Stimulated activated CD4-positive, alpha-beta T cell treated with anti-CD3 and anti-CD28 coated beads, TNF-alpha, amount 100 ng/mL, for 4 hours (primary cell): ENCODE results near the gene PLCB1.

Experiments
- DNase-seq, 3 experiments: peaks; one replicate each; pipeline ENCODE4 v3.0.0-alpha.2; 2020; ENCODE audit warnings: low read depth in 3 of 3

The PLCB1 gene

DNA sequence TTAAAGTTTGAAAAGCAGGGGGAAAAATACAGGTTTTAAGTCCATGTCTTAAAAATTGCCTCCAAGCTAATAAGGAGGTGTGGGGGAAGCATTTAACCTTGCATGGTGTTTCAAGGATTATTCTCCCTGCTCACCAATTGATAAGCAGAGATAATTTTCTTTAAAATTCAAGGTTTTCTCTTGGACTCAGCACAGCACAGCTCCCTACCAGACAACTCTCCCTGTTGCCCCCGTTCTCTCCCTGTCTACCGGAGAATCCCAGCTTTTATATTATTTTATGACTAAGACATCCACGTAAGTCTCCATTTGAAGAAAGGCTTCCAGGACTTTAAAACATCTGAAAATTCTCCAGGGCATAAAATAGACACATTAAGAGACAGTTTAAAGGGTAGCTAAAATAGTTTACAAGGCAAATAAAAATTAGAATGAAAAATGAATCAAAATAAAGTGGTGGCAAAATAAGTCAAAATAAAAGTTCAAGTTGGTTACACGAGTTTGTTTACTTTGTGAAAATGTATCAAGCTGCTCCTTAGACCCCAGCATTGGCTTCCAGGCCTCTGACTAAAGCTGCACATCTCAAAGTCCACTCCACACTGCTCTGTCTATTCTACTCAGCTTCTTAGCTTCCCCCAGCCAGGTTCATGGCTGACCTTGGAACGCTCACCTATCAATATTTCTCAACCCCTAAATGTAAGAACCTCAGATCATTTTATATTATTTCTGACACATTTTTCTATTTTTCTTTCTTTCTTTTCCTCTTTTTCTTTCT, 748.2 kb downstream of the PLCB1 start:
- DNase-seq = no peak

DNA sequence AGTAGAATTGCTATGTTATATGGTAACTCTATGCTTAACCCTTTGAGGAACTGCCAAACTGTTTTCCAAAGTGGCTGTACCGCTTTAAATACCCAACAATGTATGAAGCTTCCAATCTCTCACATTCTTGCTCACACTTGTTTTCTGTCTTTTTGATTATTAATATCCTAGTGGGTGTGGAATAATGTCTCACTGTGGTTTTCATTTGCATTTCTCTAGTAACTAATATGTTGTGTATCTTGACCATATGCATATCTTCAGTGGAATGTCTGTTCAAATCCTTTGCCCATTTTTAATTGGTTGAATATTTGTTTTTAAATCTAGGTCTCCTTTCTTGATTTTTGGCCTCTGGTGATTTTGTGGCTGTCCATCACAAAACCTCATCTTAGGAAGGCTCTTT, 759.0 kb downstream of the PLCB1 start:
- no peak for DNase-seq

DNA sequence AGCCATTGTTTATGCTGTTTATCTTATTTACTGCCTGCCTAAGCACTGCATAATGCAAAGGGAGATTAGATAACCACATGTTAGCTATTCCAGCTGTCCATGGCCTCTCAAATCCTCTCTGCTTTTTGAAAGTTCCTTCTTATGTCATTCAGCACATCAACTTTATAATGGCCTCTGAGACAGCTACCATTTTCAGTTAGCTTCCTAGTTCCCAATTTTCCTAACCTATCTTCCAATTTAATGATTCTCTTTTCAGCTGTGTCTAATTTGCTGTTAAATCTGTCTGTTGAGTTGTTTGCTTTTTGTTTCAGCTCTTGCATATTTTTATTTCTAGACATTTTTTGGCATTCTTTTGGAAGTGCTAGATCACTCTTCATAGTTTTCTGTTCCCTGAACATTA, 763.4 kb downstream of the PLCB1 start:
- DNase-seq = no peak

DNA sequence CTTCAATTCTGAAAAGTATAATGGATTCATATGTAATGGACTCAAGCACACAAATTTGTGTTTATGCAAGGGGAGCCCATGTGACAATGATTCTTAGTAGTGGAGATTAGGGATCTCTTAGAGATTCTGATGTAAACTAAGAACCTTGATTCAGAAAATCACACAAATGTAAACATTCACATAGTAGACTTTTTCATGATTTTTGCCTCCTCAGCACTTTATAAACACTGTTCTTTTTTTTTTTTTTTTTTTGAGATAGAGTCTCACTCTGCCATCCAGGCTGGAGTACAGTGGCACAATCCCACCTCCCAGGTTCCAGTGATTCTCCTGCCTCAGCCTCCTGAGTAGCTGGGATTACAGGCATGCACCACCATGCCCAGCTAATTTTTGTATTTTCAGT, 766.8 kb downstream of the PLCB1 start:
- DNase-seq = no peak

DNA sequence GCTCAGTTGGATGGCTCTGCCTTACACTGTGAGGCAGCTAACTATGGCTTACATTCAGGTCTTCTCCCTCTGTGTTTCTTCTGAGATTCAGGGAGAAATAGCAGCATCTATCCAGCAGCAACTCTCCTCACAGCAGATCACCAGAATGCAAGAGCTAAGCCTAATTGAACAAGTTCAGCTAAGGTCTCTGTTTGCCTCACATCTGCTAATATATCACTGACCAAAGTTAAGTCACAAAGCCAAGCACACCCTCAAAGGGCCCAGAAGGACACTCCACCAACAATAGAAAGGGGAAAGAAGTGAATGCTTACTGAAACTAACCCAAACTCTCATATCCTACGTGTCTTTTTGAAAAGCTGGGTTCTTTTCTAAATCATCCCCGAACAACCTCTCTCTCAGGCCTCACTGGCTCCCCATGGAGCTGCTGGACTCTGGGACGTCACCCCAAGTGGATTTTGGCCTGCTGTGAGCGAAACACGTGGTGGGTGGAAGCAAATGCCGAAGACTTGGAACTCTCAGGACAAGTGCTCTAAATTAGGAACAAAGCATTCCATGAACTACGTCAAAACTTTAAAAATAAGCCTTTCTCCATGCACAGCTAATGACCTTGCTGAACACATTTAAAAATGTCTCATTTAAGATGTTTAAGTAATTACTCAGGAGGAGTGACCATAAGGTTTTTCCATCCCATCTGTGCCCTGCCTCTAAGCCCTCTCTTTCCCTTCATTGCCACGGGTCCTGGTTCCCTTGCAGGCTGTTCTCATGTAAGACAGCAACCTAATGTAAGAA, 769.4 kb downstream of the PLCB1 start:
- DNase-seq = no peak

DNA sequence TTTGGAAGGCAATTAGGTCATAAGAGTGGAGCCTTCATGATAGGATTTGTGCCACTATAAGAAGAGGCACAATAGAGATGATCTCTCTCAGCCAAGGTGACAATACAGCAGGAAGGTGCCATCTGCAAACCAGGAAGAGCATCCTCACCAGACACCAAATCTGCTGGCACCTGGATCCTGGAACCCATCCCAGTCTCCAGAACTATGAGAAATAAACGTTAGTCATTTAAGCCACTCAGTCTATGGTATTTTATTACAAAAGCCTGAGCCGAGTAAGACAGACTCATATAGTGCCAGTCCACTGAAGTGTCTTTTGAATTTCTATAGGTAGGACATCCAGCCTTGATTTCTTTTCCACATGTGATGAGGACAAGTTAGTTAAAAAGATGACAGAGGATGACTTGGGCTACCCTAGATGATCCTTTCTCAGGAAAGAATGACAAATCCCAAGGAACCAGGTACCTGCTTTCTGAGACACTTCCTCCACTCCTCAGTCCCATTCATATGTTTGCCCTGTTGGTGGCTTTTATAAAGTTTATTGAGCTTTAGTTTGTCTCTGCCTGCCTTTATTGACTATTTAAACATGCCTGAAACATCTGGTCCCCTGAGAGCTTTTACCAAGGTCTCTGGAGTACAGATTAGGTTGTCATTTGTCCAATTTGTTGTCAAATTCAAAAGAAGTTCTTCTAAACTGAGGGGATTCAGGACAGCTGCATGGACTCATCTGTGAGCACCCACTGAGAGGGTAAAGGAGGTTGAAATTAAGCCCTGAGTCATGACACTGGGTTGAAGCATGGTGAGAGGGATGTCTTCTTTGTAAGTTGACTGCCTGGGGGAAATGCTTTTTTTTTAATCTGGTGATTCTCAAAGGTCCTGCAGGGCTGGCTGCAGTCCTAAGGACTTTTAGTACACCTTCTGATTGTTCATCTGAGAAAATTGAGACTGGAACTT, 771.9 kb downstream of the PLCB1 start:
- no peak for DNase-seq

DNA sequence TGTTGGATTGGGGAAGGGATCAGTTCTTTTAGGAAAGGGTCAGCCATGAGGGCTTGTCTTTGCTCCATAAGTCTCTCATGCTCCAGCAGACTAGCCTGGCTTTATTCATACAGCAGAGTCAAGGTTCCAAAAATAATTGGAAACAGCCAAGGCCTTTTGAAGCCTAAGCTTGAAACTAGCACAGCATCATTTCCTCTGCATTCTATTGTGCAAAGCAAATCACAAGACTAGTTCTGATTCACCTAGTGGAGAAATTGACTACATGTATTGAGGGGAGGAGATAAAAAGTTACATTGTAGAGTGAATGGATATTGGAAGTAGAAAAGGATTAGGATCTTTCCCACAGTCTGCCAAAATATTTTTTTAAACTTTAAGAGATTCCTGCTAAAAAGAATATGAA, 777.5 kb downstream of the PLCB1 start:
- DNase-seq = no peak

DNA sequence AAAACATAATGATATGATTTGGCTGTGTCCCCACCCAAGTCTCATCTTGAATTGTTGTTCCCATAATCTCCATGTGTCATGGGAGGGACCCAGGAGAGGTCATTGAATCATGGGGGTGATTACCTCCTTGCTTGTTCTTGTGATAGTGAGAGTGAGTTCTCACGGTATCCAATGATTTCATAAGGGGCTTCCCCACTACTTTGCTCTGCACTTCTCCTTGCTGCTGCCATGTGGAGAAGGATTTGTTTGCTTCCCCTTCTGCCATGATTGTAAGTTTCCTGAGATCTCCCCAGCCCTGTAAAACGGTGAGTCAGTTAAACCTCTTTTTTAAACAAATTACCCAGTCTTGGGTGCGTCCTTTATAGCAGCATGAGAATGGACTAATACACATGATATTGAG, 780.0 kb downstream of the PLCB1 start:
- no peak for DNase-seq

DNA sequence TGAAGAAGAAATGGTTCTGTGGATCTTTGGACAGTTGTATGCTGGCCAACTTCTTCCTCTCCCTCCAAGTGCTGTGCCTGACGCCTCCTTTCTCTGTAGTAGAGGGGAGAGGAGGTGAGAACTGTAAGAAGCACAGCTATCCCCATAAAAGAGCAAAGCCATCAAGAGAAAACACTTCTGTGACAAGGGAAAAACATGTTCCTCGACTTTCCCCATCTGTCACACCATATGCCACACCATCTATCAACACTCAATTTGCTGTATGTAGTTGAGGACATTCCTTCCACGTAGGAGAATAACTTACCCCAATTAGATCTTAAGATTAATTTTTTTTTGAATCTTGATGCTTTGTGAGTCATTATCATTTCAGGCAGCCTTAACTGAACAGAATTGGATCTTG, 780.7 kb downstream of the PLCB1 start:
- DNase-seq = no peak

DNA sequence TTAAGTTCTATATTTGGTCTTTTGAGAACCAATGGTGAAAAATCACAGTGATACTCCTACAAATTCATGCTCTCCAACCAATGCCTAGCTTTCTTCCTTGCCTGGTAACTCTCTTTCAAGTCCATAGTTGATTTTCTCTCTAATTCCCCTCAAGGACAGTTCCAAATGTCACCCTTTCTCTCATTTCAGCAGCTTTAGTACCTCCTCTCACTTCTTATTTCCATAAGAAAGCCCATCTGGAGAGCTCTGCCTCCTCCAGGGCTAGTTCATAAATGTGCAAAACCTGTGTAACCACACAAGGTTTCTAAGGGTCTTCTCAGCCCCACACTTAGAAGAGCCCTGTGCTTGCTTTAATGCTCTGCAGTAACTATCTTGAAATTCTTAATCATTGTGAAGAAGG, 781.4 kb downstream of the PLCB1 start:
- no peak for DNase-seq

DNA sequence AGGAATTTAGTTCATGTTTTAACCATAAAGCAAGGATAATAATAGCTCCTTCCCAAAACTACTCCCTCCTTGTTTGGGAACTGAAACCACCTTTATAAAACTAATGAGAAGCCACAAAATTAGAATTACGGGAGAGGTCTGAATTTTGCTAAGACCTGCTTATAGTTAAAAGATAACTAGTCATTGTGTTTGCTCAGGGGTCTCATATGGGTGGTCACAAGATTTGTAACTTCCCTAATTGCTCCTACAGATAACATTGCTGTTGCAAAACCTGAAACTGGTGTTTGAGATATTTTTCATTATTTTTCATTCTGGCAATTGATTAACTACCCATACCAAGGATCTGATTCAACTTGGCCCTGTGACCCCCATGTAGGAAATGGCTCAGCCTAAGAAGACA, 782.4 kb downstream of the PLCB1 start:
- DNase-seq = no peak

DNA sequence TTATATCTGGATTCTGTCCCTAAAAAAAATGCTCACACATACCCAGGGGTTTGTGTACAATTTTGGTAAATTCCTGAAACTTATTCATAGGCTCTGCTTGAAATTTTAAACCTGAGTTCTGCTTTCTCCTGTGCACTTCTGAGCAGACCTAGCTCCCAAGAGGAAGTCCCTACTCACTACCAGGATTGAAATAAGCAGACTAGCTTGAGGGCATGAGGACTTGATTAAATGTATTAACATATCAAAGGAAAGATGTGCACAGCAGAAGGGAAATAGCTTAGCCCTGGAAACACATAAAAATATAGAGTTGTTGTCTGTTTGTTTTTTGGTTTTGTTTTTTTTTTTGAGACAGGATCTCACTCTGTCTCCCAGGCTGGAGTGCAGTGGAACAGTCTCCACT, 785.0 kb downstream of the PLCB1 start:
- DNase-seq = no peak

DNA sequence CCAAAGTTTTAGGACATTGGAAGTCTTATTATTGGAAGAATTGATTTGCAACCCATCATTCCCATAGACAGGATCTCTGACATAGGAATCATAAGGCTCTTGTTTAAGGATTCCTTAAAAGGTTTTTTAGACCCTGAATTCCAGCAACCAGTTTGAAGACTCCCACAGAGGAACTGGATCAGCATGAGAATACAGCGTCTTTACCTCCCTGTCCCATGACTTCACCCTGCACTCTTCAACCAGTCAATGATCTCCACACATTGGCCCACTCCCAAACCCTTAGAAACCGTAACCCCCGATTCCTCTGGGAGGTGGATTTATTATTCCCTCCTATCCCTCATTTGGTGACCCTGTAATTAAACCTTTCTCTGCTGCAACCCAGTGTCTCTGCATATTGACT, 786.1 kb downstream of the PLCB1 start:
- no peak for DNase-seq

DNA sequence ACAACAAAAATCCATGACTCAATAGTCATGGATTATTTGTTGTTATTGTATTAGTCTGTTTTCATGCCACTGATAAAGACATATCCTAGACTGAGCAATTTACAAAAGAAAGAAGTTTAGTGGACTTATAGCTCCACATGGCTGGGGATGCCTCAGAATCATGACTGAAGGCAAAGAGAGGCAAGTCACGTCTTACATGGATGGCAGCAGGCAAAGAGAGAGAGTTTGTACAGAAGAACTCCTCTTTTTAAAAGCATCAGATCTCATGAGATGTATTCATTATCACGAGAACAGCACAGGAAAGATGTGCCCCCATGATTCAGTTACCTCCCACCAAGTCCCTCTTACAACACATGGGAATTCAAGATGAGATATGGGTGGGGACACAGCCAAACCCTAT, 792.5 kb downstream of the PLCB1 start:
- DNase-seq = no peak

DNA sequence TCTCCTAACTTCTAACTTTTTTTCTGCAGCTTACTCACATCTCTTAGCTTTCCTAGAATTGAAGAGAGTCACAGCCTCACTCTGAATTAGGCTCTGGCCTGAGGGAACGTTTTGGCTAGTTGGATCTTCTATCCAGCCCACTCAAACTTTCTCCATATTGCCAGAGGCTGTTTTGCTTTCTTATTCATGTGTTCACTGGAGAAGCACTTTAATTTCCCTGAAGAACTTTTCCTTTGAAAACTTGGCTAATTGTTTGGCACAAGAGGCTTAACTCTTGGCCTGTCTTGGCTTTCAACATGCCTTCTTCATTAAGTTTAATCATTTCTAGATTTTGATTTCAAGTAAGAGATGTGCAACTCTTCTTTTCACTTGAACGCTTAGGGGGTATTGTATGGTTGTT, 798.7 kb downstream of the PLCB1 start:
- DNase-seq = no peak

DNA sequence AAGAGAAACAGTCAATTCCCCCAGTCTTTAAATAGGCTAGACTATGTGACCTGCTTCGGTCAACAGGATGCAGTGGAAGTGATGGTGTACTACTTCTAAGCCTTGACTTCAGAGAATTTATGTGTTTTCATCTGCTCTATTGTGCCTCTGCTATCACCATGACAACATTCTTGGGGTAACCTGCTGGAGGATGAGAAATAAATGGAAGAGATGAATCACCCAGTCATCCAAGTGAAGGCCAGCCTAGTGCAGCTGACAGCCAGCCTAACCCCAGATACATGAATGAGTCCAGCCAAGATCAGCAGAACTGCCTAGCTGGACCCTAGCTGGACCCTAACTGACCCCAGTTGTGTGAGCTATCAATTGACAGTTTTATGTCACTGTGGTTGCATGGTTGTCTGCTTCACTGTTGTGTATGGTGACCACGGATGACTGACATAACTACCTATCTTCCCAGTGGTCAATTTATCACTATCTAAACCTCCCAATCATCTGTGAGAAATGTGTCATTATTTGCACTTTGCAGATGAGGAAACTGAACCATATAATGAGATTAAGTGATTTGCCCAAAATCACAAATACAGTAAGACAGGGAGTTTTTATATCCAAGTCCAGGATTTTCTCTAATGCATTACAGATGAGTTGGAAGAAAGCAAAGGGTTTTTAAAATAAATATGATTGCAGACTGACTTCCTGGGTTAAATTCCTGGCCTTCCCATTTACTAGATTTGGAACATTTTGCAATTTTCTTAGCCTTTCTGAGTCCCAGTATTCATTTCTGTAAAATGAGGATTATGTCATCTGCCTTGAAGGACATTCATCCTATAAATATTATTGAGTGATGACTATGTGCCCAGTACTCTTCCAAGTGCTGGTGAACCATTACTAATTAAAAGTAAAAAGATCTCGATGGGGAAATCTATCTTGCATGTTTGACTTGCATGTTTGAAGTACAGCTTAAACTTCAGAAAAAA, 800.4 kb downstream of the PLCB1 start:
- no peak for DNase-seq

DNA sequence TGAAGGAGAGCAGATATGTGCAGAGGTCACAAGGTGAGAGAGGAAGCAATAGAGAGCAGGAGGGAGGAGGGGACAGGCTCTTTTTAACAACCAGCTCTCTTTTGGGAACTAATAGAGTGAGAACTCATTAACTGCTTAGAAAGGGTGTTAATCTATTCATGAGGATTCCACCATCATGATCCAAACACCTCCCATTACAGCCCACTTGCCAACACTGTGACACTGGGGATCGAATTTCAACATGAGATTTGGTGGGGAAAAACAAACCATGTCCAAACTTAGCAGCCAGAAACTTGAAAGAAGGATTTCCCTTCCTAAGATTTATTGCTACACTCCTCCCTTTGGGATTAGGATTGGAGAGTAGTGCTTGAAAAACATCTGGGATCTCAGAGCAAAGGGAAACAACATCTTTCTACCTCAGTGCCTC, 801.3 kb downstream of the PLCB1 start:
- no peak for DNase-seq

DNA sequence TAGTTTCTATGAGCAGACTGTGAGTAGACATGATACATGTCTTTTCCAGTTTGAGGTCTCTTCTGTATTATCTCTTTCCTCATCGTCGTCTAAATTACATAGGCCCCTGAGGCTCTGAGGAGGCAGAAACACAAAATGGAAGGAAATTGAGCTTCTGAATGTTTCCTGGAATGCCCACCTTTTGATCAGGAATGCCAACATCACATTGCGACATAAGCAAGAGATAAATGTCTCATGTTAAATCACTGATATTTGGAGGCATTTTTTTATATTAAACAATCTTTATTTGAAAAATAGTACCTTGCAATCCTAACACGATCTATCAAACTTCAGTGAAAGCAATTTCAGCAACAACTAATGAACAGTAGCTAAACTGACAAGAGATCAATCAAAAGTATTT, 802.3 kb downstream of the PLCB1 start:
- no peak for DNase-seq
